ENCODE results near the gene GATD1. TPM values are rescaled to one million over a fixed set of nuclear protein-coding genes. Genes with fewer than 3 reads are reported as not detected.

GATD1 gene
- total RNA-seq, 1 experiment from 2014 or later, result 91.5 TPM

DNA sequence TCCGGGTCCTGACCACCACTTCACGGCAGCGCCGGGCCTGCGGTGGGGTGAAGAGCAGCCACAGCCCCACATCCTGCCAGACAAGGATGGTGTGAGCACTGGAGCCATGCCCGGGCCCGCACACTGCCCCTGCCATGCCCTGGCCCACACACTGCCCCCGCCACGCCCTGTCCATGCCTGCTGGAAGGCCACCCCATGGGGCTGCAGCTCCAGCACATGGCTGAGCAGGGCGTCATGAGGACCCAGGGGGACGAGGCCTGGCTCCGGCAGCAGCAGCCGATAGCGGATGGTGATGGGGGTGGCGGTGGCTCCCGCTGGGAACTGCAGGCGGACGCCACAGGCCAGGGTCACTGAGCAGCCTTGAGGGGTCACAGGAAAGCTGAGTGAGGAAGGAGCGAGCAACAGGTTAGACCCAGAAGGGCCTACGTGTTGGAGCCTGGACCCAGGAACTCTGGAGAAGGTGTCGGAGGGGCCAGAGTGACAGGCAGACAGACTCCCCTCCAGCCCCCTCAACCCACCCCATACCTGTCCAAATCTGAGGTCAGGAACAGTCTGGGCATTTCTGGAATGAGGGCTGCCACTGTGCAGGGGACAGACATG, 24.8 kb upstream of the GATD1 start:
- BruUV-seq (replicated peaks), result no TSS peak
- H3K4me3 Mint-ChIP-seq (ENCODE audit: unreplicated experiment), result no peak overlapping the region
- DNase-seq, result no peak
- H3K27ac Mint-ChIP-seq (ENCODE audit: unreplicated experiment), result no peak overlapping the region
- POLR2A ChIA-PET, result no interaction called here
- no peaks in the 10 kb centered on the region for H3K9me3 Mint-ChIP-seq (ENCODE audit: unreplicated experiment)
- H3K36me3 Mint-ChIP-seq (ENCODE audit: insufficient read depth, unreplicated experiment), result peaks cover 31% of the 10 kb centered on the region
- Histone ChIP-seq H3K9me3 (no peaks in the 10 kb centered on the region), H3K4me3 (ENCODE audit: low read depth, low read length) (no peak overlapping the region), H3K4me1 (peaks cover 14% of the 10 kb centered on the region; the same call in 1 of the 2 replicates), H3K27me3 (replicated peaks; ENCODE audit: control insufficient read depth, insufficient read depth, low read length) (no peaks in the 10 kb centered on the region), H3K36me3 (ENCODE audit: control insufficient read depth, insufficient read depth, low read length) (no peaks in the 10 kb centered on the region)
- CTCF ChIA-PET, result no interaction called here
- TF ChIP-seq CTCF (IDR thresholded peaks at IDR 0.05; ENCODE audit: insufficient read depth in 1 of 2, low read depth in 1 of 2, low read length in 1 of 2, severe bottlenecking in 1 of 2, unreplicated experiment in 1 of 2), result no peak
- intact Hi-C loops (cut with micrococcal nuclease; ENCODE audit: unreplicated experiment), result no loop called here
- H3K27me3 Mint-ChIP-seq (ENCODE audit: insufficient read depth, unreplicated experiment), result no peaks in the 10 kb centered on the region
- H3K4me1 Mint-ChIP-seq (ENCODE audit: low read depth, unreplicated experiment), result no peaks in the 10 kb centered on the region

DNA sequence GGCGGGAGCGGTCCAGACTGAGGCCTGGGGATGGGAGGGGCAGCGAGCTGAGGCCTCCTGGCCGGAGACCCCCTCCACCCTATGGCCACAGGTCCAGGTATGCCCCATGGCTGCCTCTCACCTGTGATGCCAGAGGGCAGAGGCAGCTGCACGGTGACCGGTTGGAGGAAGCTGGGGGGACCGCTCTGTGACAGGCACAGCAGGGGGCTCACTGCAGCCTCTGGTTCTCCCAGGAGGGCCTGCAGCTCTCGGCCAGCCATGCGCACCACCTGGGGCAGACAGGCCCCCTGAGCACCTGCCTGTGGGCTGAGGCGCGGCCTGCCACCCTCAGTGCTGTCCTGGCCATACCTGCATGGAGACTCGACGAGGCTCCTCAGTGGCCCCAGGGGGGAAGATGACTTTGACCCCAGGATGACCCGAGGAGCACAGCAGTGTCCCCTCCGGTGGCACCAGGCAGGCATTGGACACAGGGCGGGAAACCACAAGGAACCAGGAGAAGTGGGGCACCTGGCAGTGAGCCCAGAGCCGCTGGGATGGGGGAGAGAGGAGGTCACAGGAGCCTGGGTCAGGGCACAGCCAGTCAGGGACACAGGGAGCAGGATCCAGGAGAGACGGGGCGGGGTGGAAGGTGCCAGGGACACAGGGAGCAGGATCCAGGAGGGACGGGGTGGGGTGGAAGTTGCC, 24.0 kb upstream of the GATD1 start:
- CTCF ChIA-PET, result no interaction called here
- intact Hi-C loops (cut with micrococcal nuclease; ENCODE audit: unreplicated experiment), result no loop called here

DNA sequence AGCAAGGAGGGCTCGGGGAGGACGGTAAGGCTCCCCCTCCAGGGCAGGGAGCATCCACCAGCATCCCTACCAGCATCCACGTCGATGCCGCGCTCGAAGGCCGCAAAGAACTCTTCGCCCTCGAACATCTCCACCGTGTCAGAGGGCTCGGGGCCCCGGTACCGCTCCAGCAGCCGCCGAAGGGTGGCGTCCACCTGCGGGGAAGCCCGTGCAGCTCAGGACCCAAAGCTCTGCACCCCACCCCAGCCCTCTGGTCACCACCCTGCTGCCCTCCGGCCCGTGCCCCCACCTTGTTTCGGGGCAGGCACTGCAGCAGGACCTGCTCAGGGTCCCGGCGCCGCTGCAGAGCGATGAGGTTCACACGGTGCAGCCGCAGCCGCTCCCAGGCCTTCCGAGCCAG, 23.2 kb upstream of the GATD1 start:
- BruUV-seq (replicated peaks), result no TSS peak
- Histone ChIP-seq H3K4me1 (peaks cover 20% of the 10 kb centered on the region), H3K27me3 (replicated peaks; ENCODE audit: control insufficient read depth, insufficient read depth, low read length) (no peaks in the 10 kb centered on the region), H3K9me3 (no peaks in the 10 kb centered on the region), H3K4me3 (ENCODE audit: low read depth, low read length) (no peak overlapping the region), H3K36me3 (ENCODE audit: control insufficient read depth, insufficient read depth, low read length) (no peaks in the 10 kb centered on the region)
- H3K4me3 Mint-ChIP-seq (ENCODE audit: unreplicated experiment), result no peak overlapping the region
- no peak for DNase-seq
- no peaks in the 10 kb centered on the region for H3K27me3 Mint-ChIP-seq (ENCODE audit: insufficient read depth, unreplicated experiment)
- POLR2A ChIA-PET, result no interaction called here
- intact Hi-C loops (cut with micrococcal nuclease; ENCODE audit: unreplicated experiment), result no loop called here
- CTCF ChIA-PET, result no interaction called here
- no peak overlapping the region for H3K27ac Mint-ChIP-seq (ENCODE audit: unreplicated experiment)
- H3K36me3 Mint-ChIP-seq (ENCODE audit: insufficient read depth, unreplicated experiment), result peaks cover 32% of the 10 kb centered on the region
- no peak for TF ChIP-seq CTCF (IDR thresholded peaks at IDR 0.05; ENCODE audit: insufficient read depth in 1 of 2, low read depth in 1 of 2, low read length in 1 of 2, severe bottlenecking in 1 of 2, unreplicated experiment in 1 of 2)
- H3K4me1 Mint-ChIP-seq (ENCODE audit: low read depth, unreplicated experiment), result no peaks in the 10 kb centered on the region
- no peaks in the 10 kb centered on the region for H3K9me3 Mint-ChIP-seq (ENCODE audit: unreplicated experiment)

More for the DNA sequence above, 24.0 kb upstream of the GATD1 start:
- BruUV-seq (replicated peaks), result no TSS peak
- H3K36me3 ChIP-seq (ENCODE audit: control insufficient read depth, insufficient read depth, low read length), result no peaks in the 10 kb centered on the region
- POLR2A ChIA-PET, result no interaction called here
- Mint-ChIP-seq H3K4me3 (ENCODE audit: unreplicated experiment) (no peak overlapping the region), H3K27me3 (ENCODE audit: insufficient read depth, unreplicated experiment) (no peaks in the 10 kb centered on the region), H3K9me3 (ENCODE audit: unreplicated experiment) (no peaks in the 10 kb centered on the region), H3K27ac (ENCODE audit: unreplicated experiment) (no peak overlapping the region), H3K36me3 (ENCODE audit: insufficient read depth, unreplicated experiment) (peaks cover 35% of the 10 kb centered on the region), H3K4me1 (ENCODE audit: low read depth, unreplicated experiment) (no peaks in the 10 kb centered on the region)
- no peak overlapping the region for H3K4me3 ChIP-seq (ENCODE audit: low read depth, low read length)
- no peaks in the 10 kb centered on the region for H3K9me3 ChIP-seq
- no peak for TF ChIP-seq CTCF (IDR thresholded peaks at IDR 0.05; ENCODE audit: insufficient read depth in 1 of 2, low read depth in 1 of 2, low read length in 1 of 2, severe bottlenecking in 1 of 2, unreplicated experiment in 1 of 2)
- H3K27me3 ChIP-seq (replicated peaks; ENCODE audit: control insufficient read depth, insufficient read depth, low read length), result no peaks in the 10 kb centered on the region
- peaks cover 23% of the 10 kb centered on the region for H3K4me1 ChIP-seq
- DNase-seq, result no peak

Data from Caco-2 (cell line).